ACC112 (cell line): ENCODE results near the gene RHEB.

Source experiments
- H2AFZ ChIP-seq: fragments of 200-600 bp; sonication (generic); one replicate; pipeline ENCODE4 v1.6.0; 2017; ENCODE audit warnings: antibody characterized with exemption, low read length; ENCODE audit not compliant: unreplicated experiment
- H3K27ac ChIP-seq: fragments of 200-600 bp; sonication (generic); 2 replicates; pipeline ENCODE4 v1.5.1; 2014; ENCODE audit warnings: low read depth, mild to moderate bottlenecking, antibody characterized with exemption, low read length, moderate library complexity
- H3K27me3 ChIP-seq: fragments of 200-600 bp; sonication (generic); 2 replicates; pipeline ENCODE4 v1.6.1; 2014; ENCODE audit warnings: mild to moderate bottlenecking, antibody characterized with exemption, low read length, moderate library complexity, mixed read lengths; ENCODE audit not compliant: insufficient read depth
- H3K36me3 ChIP-seq: fragments of 200-600 bp; sonication (generic); 2 replicates; pipeline ENCODE4 v1.6.1; 2016; ENCODE audit warnings: mild to moderate bottlenecking, antibody characterized with exemption, low read length, moderate library complexity, mixed read lengths; ENCODE audit not compliant: insufficient read depth
- H3K4me1 ChIP-seq: fragments of 200-600 bp; sonication (generic); one replicate; pipeline ENCODE4 v1.6.1; 2016; ENCODE audit warnings: low read length, mixed read lengths; ENCODE audit not compliant: insufficient read depth, unreplicated experiment, control insufficient read depth
- H3K4me3 ChIP-seq: fragments of 200-600 bp; sonication (generic); 2 replicates; pipeline ENCODE4 v1.5.1; 2014; ENCODE audit warnings: mild to moderate bottlenecking, low read depth, low read length
- H3K79me2 ChIP-seq: fragments of 200-600 bp; sonication (generic); one replicate; pipeline ENCODE4 v1.6.0; 2016; ENCODE audit warnings: low read length; ENCODE audit not compliant: control insufficient read depth, unreplicated experiment, insufficient read depth

Gene RHEB

DNA sequence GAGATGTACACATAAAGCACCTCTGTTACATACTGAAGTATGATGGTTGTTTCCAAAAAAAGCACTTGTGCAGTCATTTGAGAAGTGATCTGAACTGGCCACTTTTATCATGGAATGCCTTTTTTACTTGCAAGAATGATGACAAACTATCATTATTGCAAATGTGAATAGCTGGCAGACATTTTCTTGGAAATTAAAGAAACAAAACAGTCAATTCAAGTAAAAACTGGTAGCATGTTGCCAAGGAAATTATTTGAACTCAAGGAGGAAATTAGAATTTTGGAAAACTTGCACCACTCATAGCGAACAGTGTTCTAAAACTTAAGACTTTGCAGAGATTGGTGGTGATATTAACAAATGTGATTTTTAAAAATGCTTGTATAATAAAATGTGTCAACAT is 6.6 kb downstream of the RHEB start:
- H3K36me3 ChIP-seq = peaks cover 7% of the 10 kb centered on the region; the same call in 1 of the 2 replicates
- no peak overlapping the region for H3K27ac ChIP-seq
- no peak overlapping the region for H2AFZ ChIP-seq
- no peak overlapping the region for H3K4me3 ChIP-seq
- peaks cover 21% of the 10 kb centered on the region for H3K4me1 ChIP-seq
- H3K27me3 ChIP-seq = no peaks in the 10 kb centered on the region
- peaks cover 98% of the 10 kb centered on the region for H3K79me2 ChIP-seq

DNA sequence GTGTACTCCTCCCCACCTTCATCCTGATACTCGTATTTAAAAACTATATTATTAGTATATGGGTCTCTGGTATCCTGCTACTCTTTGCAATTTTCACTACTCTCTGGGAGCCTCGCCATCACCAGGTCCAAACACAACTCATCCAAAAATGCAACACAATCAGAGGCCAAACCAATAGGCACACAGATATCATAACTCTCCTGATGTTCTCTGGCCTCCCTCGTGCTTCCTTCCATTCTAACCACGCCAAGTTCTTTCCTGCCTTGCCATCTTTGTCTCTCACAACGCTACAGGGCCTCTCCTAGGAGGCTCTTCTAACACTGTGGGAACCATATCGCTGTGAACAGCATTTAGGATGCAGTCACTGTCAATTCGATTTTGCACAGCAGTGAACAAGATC is 7.3 kb downstream of the RHEB start:
- no peak overlapping the region for H3K27ac ChIP-seq
- H3K36me3 ChIP-seq = peaks cover 7% of the 10 kb centered on the region; the same call in 1 of the 2 replicates
- H3K4me1 ChIP-seq = peaks cover 20% of the 10 kb centered on the region
- peaks cover 98% of the 10 kb centered on the region for H3K79me2 ChIP-seq
- H2AFZ ChIP-seq = no peak overlapping the region
- no peaks in the 10 kb centered on the region for H3K27me3 ChIP-seq
- H3K4me3 ChIP-seq = no peak overlapping the region

DNA sequence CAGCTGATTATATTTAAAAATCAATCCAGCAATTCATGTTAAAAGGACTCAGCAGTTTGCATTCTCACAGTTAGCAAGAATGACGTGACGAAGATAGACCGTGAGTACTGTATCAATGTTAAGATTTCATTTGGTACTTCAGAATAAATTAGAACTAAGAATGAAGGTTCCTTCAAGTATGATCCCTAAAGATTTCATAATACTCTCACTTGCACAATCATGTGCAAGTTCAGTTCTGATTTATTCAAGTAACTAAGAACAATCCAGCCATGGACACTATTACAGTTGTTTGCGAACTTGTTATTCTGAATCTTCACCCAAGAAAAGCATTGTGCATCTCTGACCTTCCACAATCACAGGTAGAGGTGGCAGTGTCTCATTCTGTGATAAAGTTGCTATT is 7.7 kb downstream of the RHEB start:
- no peak overlapping the region for H3K27ac ChIP-seq
- peaks cover 7% of the 10 kb centered on the region; the same call in 1 of the 2 replicates for H3K36me3 ChIP-seq
- H3K27me3 ChIP-seq = no peaks in the 10 kb centered on the region
- no peak overlapping the region for H2AFZ ChIP-seq
- peaks cover 17% of the 10 kb centered on the region for H3K4me1 ChIP-seq
- no peak overlapping the region for H3K4me3 ChIP-seq
- H3K79me2 ChIP-seq = peaks cover 98% of the 10 kb centered on the region

DNA sequence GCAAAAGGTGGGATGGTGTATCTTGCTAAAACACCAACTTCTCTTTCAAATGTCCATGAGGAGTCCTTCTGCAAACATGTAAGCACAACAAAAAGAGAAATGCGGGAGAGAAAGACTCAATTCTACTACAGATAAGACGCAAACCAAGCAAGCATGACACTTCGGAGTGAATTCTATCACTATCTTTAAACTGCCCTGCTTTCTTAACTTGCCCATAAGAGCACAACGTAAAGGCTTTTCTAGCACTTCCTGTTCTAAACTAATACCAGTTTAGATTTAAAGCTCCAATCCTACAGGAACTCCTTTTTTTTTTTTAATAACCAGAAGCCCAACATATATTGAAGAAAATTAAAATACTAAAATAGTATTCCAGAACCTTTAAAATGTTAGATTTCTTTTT is 8.4 kb downstream of the RHEB start:
- H3K36me3 ChIP-seq = peaks cover 7% of the 10 kb centered on the region; the same call in 1 of the 2 replicates
- no peak overlapping the region for H3K4me3 ChIP-seq
- peaks cover 98% of the 10 kb centered on the region for H3K79me2 ChIP-seq
- no peak overlapping the region for H2AFZ ChIP-seq
- H3K27ac ChIP-seq = no peak overlapping the region
- no peaks in the 10 kb centered on the region for H3K27me3 ChIP-seq
- H3K4me1 ChIP-seq = peaks cover 17% of the 10 kb centered on the region

DNA sequence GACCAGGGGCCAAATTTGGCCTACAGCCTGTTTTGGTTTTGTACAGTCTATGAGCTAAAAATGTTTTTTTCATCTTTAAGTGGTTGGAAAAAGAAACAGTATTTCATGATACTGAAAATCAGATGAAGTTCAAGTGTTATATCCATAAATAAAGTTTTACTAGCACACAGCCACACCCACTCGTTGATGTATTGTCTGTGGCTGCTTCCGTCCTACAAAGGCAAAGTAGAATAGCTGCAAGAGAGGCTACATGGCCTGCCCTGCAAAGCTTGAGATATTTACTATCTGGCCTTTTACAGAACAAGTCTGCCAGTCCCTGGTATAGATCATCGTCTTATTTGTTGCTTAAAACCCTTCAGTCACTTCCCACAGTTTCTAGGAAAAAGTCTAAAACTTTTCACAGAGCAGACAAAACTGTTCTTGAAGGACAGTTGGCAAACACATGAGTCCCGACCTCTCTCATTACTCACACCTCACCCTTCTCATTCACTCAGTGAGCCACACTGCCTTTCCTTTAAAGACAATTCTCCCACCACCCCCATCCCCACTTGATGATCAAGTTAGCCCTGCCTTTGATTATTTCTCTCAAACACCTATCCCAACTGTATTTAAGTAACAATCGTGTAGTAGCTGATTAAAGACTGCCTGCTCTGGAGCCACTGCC is 9.9 kb downstream of the RHEB start:
- Histone ChIP-seq H3K27ac (no peak overlapping the region), H2AFZ (no peak overlapping the region), H3K27me3 (no peaks in the 10 kb centered on the region), H3K4me3 (no peak overlapping the region), H3K79me2 (peaks cover 97% of the 10 kb centered on the region), H3K36me3 (peaks cover 7% of the 10 kb centered on the region; the same call in 1 of the 2 replicates), H3K4me1 (peaks cover 23% of the 10 kb centered on the region)

DNA sequence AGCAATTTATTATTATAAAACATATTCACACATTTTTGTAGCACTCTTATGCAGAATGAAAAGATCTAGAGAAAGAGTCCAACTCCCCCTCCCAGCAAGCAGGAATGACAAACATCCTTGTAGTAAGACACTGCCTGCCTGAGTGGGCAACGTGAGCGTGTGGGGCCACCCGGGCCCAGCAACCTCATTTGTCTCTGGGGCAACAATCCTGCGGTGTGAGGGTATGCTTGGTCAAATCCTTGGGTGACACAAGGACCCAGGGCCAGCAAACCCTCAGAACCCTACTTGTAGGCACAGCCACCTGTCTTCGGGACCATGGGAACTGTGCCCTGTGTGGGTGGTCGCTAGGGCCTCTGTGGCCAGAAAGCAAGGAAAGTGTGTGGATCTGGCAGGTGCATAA is 10.7 kb downstream of the RHEB start:
- Histone ChIP-seq H3K4me3 (no peak overlapping the region), H3K27me3 (no peaks in the 10 kb centered on the region), H3K4me1 (peaks cover 31% of the 10 kb centered on the region), H3K36me3 (peaks cover 3% of the 10 kb centered on the region; the same call in 1 of the 2 replicates), H3K27ac (no peak overlapping the region), H3K79me2 (peaks cover 97% of the 10 kb centered on the region), H2AFZ (no peak overlapping the region)

DNA sequence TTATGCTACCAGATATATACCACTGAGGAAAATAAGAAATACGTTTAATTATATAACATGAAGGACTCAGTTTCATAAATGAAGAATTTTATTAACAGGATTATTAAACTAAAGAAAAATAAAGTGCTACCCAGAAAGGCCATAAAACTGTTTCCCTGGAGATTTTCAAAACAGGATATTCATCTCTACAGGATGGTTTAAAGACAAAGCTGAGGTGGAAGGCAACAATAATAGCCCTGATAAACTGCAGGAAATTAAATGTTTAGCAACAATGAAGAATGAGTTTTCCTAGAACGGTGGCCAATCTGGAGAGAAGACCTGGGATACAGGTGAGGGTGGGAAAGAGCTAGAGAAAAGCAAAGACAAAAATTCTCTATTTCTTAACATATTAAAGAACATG is 11.9 kb downstream of the RHEB start:
- Histone ChIP-seq H3K4me1 (peaks cover 41% of the 10 kb centered on the region), H3K27ac (no peak overlapping the region)

DNA sequence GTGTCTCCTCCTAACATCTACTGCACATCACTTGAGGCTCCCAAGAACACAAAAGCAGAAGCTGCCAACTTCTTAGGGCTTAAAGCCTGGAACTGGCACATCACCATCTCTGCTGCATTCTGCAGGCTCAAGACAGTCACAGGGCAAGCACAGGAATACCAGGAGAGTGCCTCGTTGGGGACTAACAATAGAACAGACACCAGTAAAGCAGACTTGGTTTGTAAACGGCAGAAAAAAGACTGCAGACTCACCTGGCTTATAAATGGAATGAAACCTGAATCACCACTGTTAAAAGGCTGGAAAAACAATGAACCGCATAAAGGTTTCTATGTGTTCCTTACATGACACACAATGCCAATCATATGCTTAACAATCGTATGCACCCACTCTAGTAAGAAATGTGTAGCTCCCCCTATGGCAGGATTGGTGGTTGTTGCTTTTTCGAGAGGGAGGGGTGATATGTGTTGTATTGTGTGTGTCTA is 12.8 kb downstream of the RHEB start:
- H3K4me3 ChIP-seq = no peak overlapping the region
- H3K36me3 ChIP-seq = no peaks in the 10 kb centered on the region
- peaks cover 97% of the 10 kb centered on the region for H3K79me2 ChIP-seq
- H3K27me3 ChIP-seq = no peaks in the 10 kb centered on the region
- no peak overlapping the region for H2AFZ ChIP-seq
- H3K4me1 ChIP-seq = peaks cover 35% of the 10 kb centered on the region
- no peak overlapping the region for H3K27ac ChIP-seq

More for the DNA sequence above, 11.9 kb downstream of the RHEB start:
- Histone ChIP-seq H3K79me2 (peaks cover 97% of the 10 kb centered on the region), H2AFZ (no peak overlapping the region), H3K4me3 (no peak overlapping the region), H3K27me3 (no peaks in the 10 kb centered on the region), H3K36me3 (no peaks in the 10 kb centered on the region)

DNA sequence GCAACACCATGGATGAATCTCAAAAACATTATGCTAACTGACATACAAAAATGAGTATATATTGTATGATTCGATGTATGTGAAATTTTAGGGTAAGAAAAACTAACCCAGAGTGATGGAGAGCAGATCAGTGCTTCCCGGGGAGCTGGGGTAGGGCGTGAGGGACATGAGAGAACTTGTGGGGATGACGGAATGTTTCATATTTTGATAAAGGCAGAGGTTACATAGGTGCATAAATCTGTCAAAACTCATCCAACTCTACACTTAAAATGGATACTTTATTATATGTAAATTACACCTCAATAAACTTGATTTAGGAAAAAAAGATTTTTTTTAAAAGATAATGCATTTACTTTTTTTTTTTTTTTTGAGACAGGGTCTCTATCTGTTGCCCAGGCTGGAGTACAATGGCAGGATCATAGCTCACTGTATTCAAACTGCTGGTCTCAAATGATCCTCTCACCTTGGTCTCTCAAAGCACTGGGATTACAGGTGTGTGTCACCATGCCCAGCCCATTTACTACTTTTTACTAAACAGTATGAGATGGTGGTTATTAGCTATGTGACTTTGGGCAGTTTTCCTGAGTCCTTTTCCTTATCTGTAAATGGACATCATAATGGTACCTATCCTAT is 13.7 kb downstream of the RHEB start:
- Histone ChIP-seq H3K4me1 (peaks cover 35% of the 10 kb centered on the region), H3K79me2 (peaks cover 97% of the 10 kb centered on the region), H3K4me3 (no peak overlapping the region), H3K36me3 (no peaks in the 10 kb centered on the region), H3K27me3 (no peaks in the 10 kb centered on the region), H3K27ac (no peak overlapping the region; the same call in 1 of the 2 replicates), H2AFZ (no peak overlapping the region)

DNA sequence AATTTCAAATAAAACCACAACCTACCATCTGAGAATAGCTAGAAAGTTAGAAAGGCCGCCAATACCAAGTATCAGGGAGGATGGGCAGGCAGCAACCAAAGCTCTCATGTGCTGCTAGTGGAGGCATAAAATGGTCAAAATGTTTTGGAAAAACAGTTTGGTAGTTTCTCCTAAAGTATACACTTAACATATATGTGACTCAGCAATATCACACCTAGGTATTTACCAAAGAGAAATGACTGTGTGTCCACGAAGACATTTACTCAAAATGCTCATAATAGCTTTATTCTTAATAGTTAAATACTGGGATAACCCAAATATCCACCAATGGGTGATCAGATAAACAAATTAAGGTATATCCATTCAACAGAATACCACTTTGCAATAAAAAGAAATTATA is 14.3 kb downstream of the RHEB start:
- Histone ChIP-seq H3K27me3 (no peaks in the 10 kb centered on the region), H3K36me3 (no peaks in the 10 kb centered on the region), H3K27ac (peak overlapping the region; percentile 59; the same call in 1 of the 2 replicates), H3K79me2 (peaks cover 97% of the 10 kb centered on the region), H3K4me1 (peaks cover 35% of the 10 kb centered on the region), H3K4me3 (no peak overlapping the region), H2AFZ (no peak overlapping the region)
